Stimulated activated CD4-positive, alpha-beta T cell treated with anti-CD3 and anti-CD28 coated beads, Interleukin-2, amount 100 ng/mL, for 48 hours (primary cell): Measurements from ENCODE around the gene SLC18A2.

Source experiments
- DNase-seq, 2 donors: peaks; one replicate each; pipeline ENCODE4 v3.0.0-alpha.2; 2020

SLC18A2 gene

DNA sequence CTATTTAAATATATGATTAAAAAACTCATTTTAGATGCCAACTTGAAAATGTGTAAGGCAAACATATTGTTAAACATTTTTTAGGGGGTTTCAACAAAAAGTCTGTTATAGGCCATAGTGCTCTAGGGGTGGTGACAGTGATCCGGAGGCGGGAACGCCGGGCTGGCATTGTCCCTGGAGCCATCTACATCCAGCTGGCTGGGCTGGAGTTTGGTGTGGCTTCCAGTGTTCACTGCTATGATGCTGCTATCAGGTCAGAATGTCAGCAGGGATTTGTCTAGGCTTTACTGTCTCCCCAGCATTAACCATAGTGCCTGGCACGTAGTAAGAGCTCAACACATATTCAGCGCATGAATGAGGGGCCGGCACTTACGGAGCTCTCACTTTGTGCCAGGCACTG, 1.9 kb upstream of the SLC18A2 start:
- DNase-seq, result no peak

DNA sequence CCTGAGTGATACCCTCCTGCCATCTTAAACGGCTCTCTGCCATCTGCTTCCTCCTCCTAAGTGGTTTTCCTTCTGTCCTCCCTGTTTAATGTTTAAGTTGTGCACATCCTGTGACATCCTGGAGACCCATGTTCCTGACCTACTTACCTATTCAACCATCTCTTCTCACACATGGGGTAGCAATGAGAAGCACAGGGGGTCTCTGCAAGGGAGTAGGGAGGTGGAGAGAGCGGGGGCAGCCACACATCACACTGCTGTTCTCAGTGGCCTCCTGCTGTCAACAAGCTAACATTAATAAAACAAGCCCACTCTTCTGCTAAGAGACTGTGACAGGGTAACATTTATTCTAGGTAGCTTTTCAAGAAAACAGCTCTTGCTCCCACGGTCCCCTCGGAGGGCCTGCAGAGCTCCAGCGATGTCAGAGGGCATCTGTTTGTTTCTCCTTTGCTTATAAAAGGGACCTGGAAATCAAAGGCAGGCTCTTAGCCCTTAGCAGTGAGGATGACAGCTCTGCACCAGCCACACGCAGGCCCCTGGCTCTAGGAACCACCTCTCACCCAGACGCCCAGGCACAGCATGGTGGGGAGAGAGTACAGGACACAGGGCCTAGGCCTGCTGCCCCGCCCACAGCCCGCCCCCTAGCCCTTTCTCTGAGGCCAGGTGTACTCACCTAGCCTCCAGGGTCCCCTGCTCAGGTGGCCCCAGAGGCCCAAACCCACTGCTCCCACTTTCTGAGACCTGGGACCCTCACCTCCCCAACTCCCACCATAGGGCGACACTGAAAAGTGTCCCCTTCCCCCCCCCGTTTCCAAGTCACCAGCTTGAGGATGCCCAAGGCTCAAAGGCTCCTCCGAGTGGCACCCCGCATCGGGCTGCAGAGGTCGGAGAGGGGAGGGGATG, 943 bp upstream of the SLC18A2 start:
- DNase-seq, result no peak

DNA sequence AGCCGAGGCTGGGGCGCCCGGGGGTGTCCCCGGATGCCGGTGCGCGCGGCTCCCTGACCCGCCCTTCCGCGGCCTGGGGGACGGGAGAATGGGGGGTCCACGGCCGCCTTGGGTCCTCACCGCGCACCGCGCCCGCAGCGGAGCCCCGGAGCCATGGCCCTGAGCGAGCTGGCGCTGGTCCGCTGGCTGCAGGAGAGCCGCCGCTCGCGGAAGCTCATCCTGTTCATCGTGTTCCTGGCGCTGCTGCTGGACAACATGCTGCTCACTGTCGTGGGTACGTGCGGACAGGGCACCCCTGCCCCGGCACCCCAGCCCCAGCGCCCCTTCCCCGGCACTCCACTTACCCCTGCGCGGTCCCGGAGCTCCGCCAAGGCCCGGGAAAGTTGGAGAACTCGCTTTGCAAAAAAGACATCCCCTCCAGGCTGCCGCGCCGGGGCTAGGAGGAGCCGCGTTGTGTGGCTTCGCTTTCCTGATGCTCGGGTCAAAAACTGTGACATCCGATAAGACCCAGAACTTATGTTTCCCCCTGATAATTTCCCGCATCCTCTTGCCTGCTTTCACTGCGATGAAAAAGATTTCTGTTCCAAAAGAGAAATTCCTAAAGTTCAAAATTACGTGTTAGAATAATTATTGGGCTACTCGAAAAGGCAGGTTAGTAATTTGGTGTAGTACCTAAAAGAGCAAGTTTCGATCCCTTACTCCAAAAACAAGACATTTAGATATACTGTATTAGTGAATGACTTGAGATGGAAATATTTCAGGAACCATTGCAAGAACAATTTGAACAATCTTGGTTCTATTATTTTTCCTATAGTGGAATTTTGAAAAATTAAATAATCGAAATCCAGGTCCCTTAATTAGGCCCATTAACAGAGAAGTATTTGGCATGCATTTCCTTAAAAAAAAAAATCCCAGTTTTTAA, 888 bp downstream of the SLC18A2 start:
- no peak for DNase-seq

DNA sequence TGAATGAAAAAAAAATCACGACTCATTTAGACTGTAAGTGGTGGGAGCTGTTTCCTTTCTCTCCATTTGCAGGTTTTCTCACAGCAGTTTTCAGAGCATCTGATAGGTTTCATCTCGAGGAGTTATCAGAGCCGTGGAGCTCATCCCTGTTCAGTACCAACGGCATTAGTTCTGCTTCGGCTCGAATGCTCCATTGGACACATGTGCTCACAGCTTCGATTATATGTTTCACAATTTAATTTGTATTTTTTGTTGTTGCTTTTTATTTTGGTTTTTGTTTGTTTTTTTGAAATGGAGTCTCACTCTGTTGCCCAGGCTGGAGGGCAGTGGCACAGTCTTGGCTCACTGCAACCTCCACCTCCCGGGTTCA, 1.5 kb downstream of the SLC18A2 start:
- no peak for DNase-seq

DNA sequence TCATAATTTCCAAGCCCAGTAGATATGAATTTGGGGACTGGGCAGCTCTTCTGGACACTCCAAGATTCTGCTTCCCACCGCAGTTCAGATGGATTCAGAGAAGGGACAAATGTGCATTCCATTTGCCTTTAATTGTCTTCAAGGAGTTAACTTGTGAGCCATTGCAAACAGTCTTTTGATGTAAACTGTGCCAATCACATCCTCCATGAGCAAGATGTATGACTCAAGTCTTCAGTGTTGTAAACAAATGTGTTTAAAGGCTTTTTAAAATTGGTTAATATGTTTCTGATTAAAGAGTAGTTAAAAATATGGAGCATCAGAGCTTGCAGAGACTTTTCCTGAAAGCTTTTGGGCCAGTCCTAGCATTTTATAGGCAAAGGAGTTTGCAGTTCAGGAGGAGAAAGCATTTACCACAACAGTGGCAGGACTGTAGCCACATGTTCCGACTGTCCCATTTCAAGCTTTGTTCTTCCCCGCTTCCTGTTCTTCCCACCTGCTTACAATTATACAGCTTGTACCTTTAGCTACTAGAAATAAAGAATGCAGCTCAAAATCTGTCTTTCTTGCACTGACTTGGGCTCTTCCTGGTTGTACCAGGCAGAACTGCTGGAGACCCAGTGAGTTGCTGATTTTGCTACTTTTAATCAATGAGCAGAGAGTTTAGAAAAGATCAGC, 6.2 kb downstream of the SLC18A2 start:
- no peak for DNase-seq

DNA sequence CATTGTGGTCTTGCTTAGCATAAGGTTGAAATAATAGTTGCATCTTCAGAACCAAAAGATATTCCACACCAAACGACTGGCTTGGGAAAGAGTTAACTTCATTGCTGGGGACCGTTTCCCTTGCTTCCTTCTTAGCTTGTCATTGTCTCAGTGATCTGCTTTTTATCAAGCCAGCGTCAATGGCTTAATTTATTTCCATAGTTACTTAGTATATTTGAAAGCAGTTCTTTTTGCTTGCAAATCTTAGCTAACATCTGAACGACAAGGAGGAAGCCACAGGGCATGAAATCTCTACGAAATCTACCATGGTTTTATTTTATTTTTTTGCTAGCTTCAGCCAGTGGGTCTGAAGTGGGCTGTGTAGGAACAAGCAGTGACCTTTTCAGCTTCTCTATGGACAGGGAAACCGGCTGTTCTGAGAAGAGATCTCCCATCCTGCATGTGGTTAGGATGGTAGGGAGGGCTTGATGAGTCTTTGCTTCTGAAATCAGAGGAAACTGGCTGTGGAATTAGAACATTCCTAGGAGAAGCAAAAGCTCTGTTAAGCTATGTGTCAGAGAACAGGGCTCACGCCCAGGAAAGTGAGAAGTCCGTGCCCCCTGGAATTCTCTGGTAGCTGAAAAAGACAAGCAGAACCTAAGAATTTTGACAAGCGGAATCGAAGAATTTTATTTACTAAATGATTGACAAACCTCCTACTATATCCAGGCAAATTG, 8.0 kb downstream of the SLC18A2 start:
- DNase-seq, result no peak

DNA sequence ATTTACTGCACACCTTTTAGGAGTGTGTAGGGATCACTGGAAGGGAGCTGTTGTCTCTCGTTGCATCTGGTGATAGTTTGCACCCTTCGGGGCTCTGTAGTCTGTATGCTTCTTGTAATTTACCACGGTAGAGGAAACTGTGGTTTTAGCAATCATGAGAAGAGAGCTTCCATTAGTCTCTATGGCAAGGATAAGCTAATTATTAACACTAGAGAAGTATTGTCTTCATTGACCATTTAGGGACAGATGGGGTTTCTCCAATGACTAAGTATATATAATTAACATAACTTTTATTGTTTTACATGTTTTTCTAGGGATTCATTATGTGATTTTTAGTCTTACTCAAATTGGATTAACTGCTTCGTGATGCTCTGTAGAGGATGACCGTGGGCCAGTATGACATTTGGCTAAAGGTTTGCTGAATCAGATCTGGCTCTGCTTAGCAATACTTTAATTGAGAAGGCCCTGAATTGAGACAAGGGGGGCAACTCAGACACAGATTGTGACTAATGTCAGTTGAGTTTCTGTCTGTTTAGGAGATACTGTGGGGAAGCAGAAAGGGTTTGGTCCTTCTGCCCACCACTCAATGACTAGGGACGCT, 8.7 kb downstream of the SLC18A2 start:
- no peak for DNase-seq

DNA sequence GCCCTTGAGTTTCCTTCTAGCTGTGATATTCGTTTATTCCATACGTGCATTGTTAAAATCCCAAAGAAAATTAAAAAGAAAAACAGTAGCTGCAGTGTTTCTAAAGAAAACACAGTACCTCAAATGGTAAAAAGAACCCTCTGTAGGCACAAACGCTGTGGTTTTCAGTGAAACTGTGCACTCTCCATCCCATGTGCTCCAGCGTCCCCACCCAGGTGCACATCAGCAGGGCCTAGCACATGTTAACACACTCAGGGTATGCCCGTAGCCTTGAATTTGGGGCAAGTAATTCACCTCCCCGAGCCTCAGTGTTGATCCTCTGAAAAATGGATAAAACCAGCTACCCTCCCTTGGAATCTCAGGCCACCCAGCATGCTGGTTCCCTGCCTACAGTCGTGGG, 9.5 kb downstream of the SLC18A2 start:
- DNase-seq, result no peak

DNA sequence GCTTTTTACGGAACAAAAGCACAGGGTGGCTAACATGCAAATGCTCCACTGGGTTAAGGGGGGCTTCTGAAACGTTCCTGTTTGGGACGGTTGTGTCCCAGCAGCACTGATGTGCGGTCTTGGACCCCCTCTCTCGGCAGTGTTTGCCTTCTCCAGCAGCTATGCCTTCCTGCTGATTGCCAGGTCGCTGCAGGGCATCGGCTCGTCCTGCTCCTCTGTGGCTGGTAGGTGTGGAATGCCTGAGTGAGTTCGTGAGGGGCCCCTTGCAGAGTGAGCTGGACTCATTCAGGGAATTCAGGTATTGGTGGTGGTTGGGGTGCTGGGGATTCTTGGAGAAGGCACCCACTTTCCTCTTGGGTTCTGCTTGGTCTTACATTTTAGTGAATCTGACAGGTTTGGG, 13.0 kb downstream of the SLC18A2 start:
- DNase-seq, result no peak

DNA sequence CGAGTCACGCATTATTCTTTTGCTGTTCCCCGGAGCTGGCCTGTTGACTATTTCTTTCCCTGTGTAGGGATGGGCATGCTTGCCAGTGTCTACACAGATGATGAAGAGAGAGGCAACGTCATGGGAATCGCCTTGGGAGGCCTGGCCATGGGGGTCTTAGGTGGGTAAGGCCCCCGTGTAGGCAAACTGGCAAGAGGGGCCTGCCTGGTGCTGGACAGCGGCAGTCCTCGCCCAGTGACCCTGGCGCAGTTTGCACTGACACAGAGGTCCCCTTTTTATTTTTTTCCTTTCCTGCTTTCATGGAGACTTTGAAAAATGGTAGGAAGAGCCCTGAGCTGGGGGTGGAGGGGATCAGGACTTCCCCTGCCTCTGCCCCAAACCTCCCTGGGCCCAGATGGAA, 13.4 kb downstream of the SLC18A2 start:
- DNase-seq, result no peak

DNA sequence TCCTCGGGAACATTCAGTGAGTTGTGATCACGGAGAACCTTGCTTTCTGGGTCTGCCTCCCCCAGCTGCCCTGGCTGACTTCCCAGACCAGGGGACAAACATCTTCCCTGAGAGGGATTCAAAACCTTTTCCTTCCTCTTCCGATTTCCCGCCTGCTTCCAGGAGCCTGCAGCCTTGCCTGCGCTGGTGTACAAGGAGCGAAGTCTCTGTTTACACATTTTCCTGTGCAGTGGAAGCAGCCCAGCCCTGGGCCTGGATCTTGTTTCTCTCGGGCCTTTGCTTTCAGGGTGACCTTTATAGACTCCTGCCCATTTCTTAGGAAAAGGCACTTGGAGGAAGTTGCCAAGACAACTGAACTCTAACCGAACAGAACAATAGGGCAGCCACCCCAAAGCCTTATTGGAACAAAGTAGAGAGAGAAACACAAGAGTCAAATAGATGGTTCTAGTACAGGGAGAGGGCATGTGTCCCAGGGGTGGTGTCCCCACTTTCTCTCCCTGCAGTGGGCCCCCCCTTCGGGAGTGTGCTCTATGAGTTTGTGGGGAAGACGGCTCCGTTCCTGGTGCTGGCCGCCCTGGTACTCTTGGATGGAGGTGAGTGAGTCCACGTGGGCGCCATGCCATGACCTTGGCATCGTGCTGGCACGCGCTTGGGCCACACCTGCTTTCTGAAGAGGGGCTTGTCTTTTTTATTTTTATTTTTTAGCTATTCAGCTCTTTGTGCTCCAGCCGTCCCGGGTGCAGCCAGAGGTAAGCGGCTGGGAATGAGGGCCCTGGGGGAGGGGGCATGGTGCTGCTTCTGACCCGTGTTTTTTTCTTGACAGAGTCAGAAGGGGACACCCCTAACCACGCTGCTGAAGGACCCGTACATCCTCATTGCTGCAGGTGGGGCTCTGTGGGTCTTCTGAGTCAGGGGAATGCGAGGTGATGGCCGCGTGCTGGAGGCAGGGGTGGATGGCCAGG, 14.1 kb downstream of the SLC18A2 start:
- no peak for DNase-seq

DNA sequence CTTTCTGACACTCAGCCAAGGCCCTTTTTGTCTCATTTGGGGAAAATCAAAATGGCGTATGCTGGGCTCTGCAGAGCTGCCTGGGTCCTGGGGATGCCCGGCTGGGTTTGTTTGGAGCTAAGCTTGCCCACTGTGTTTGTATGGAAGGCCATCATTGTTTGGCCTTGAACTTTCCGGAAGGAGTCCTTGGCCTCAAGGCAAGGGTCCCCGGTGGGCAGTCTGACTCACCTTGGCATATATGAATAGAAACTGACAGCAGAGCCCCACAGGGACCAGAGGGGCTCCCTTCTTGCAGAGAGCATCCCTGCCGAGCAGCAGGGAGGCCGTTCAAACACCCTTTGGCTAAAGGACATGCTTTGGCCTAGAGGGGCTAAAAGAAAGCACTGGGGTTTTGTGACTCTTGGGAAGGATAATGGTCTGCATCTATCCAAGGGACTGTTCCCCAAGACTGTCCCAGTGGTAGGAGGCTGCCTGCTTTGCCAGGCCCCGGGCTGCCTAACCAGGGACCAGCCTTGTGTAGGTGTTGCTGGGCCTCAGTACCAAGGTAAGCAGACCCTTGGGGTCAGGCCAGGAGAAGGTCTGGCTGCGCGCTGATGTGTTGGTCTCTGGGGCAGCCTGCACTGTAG, 15.0 kb downstream of the SLC18A2 start:
- DNase-seq, result no peak

DNA sequence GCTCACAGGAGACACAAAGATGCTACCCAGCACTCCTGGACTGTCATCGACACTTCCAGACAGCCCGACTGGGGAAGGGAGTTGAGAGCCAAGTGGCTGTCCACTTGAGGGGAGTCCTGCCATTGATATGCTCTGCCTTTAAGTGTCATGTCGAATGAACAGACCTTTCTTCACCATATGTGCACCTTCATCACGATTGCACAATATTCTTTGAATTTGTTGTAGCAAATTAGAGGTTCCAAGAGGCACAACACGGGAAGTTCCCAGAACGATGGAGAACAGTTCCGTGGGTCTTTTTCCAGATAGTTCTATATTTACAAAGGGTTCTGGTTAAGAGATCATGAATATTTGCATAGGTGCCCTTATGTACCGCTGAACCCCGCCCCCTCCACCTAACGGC, 16.0 kb downstream of the SLC18A2 start:
- DNase-seq, result no peak

DNA sequence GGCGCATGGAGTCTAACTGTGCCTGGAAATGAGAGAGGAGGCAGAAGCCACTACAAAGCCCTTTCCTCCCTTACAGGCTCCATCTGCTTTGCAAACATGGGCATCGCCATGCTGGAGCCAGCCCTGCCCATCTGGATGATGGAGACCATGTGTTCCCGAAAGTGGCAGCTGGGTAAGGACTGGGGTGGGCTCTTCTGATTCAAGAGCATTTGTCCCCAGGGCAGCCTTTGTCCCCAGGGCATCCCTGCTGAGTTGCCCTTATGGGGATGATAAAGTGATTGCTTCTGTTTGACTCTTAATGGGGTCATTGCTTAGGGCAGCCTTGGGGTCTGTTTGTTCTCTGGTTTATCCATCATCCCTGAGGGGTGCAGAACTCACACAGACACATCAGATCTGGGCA, 16.8 kb downstream of the SLC18A2 start:
- no peak for DNase-seq

DNA sequence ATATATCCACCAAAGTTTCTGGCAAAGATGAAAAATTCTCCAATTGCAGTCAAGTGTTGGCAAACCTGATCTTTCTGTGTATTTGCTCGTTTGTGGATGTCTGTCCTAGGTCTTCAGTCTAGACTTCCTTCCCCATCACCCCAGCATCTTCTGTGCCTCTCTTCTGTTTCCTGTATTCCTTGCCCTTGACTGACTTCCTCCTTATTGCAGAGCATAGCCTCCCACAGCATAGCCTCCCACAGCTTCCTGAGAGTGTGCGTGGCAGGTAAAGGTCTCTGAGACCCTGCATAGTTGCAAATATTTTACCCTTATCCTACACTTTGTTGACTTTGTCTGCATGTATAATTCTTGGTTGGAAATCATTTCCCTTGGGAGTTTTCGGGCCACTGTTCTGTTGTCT, 18.4 kb downstream of the SLC18A2 start:
- DNase-seq, result no peak

DNA sequence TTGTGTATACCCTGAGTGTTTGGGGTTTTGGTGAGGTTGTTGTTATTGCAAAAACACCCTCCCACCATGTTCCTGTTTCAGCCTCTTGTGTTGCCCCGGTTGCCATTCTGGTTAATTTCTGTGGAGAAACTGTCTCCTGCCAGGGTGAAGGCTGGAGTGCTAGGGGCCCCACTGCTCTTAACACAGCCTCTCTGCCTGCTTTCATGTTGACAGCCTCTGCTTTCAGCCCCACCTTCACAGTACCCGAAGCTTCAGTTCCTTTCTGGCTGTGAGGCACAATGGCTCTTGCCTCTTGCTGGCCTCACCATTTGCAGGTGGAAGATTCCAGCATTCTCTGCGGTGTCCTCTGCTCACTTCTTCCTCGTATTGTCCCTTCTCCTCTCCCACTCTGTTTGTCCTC, 19.2 kb downstream of the SLC18A2 start:
- no peak for DNase-seq

DNA sequence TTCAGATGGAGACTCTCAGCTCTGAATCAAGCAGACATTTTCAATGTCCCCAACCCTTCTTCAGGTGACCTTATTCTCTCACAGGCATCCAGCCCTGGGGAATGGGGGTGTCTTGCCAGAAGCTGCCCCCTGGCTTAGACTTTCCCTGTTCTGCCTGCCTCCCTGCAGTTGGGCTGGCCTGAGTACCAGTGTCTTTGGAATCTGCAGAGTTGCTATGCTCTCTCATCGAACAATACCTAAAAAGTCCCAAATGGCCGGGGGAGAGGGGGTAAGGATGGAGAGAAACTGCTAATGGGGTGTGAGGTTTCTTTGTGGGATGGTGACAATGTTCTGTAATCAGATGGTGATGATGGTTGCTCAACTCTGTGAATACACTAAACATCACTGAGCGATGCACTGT, 20.6 kb downstream of the SLC18A2 start:
- no peak for DNase-seq

DNA sequence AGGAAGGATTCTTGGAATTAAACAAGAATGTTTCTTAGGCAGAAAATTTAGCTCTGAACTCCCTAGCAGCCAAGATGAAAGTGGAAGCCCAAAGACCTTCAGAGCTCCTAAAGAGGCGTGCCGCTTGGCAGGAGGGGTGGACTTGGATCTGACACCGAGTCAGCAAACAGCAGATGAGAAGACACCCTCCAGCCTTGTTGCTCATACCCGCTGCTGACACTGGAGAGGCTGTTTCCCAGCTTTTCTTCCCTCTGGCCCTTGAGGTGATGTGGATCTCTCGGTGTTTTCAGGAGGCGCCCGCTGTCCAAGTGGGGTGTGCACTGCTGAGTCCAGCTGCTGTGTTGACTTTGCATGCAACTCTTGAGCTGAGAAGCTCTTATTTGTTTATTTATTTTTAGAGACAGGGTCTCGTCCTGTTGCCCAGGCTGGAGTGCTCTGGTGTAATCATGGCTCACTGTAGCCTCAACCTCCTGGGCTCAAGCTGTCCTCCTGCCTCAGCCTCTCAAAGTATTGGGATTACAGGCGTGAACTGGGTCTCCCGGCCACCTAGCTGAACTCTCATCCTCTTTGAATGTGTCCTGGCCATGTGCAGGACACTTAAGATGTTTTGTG, 21.5 kb downstream of the SLC18A2 start:
- no peak for DNase-seq

DNA sequence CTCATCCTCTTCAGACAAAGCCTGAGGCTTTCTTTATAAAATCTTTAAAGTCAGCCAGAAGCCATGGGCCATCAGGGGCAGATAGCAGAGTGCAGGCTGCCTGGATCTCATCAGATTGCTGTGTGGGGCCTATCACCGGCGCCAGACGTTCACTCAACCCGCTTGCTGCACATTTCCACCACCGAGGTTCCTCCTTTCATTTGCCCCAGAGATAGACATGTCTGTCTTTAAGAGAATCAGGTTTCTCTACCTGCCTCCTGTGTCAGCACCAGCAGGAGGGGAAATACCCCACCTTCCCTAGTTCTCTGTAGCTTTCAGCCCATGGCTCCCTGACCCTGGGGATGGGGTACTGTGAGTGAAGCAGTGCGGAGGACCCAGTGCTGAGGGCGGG, 22.0 kb downstream of the SLC18A2 start:
- no peak for DNase-seq

DNA sequence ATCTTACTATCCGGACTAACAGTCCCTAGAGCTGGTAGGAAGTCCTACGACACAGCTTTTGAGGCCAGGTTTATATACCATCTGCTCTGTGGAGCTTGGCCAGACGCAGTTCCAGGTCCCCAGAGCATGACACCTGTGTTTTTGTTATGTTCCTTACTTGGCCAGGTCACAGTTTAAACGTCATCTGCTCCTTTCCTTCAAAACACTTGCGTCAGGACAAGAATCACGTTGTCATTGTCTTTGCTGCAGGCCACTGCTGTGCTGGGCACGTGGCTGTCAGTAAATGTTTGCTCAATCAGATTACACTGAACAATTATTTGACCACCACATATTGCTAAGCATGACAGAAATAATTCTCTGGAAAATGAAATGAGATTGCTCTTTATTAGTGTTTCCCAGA, 23.9 kb downstream of the SLC18A2 start:
- no peak for DNase-seq
